Lung (tissue), 16 donors: Measurements from ENCODE around the gene E4F1. TPM values are rescaled to one million over a fixed set of nuclear protein-coding genes. Genes with fewer than 3 reads are reported as not detected.

Source experiments
- ATAC-seq: fragments of 200-7000 bp; cut with Tn5 transposase; one replicate; pipeline ENCODE4 v1.9.1; 2020; ENCODE audit warnings: moderate number of reproducible peaks; ENCODE audit not compliant: insufficient read depth, low FRiP score
- DNase-seq, 3 donors: peaks; one replicate each; pipeline ENCODE4 v3.0.0-alpha.2; 2013 to 2017
- H3K27ac ChIP-seq, 2 donors: one replicate each; pipeline ENCODE4 v1.5.1; 2013; ENCODE audit warnings: mild to moderate bottlenecking in 2 of 2, moderate library complexity in 2 of 2, control low read depth in 1 of 2, inconsistent platforms in 1 of 2, low read depth in 1 of 2, low read length in 1 of 2
- H3K27me3 ChIP-seq, 3 donors: one replicate each; pipeline ENCODE4 v1.5.1; 2013; ENCODE audit warnings: low read length in 2 of 3; ENCODE audit not compliant: control insufficient read depth in 3 of 3, insufficient read depth in 3 of 3
- H3K36me3 ChIP-seq, 4 donors: one replicate each; pipeline ENCODE4 v1.5.1; 2013; ENCODE audit warnings: low read length in 4 of 4, mild to moderate bottlenecking in 1 of 4, moderate library complexity in 1 of 4; ENCODE audit not compliant: control insufficient read depth in 4 of 4, insufficient read depth in 4 of 4
- H3K4me1 ChIP-seq, 5 donors: one replicate each; pipeline ENCODE4 v1.5.1; 2013; ENCODE audit warnings: low read length in 5 of 5, mild to moderate bottlenecking in 2 of 5, moderate library complexity in 1 of 5; ENCODE audit not compliant: control insufficient read depth in 5 of 5, insufficient read depth in 5 of 5
- H3K4me3 ChIP-seq: one replicate; pipeline ENCODE4 v1.5.1; 2013; ENCODE audit warnings: mild to moderate bottlenecking, control low read depth, moderate library complexity
- H3K9ac ChIP-seq, 2 donors: one replicate each; pipeline ENCODE4 v1.5.1; 2013; ENCODE audit warnings: low read length in 2 of 2, control low read depth in 1 of 2; ENCODE audit not compliant: insufficient read depth in 1 of 2
- H3K9me3 ChIP-seq, 4 donors: one replicate each; pipeline ENCODE4 v1.5.1; 2013; ENCODE audit warnings: low read length in 3 of 4, mild to moderate bottlenecking in 1 of 4, moderate library complexity in 1 of 4; ENCODE audit not compliant: control insufficient read depth in 4 of 4, insufficient read depth in 3 of 4
- CTCF ChIP-seq: IDR thresholded peaks from 2 replicates; pipeline ENCODE4 v1.5.1; 2012; ENCODE audit warnings: mild to moderate bottlenecking; ENCODE audit errors: control extremely low read depth, extremely low read depth
- WGBS, 2 donors: extraction: QIAGEN DNeasy Blood & Tissue Kit; methylation state at CpG; one replicate each; pipeline ENCODE4 v1.1.7; 2013; 5-methylcytosine and 5-hydroxymethylcytosine counted together
- long read RNA-seq, 5 donors: transcript quantifications; one replicate each; lab custom pipeline, GENCODE V29; 2026
- polyA plus RNA-seq, 2 donors: library from polyadenylated mRNA; stranded (reverse); fragments of 200-250 nt; gene quantifications; one replicate each; pipeline ENCODE4 v1.2.1, GENCODE V29; 2013
- total RNA-seq, 2 donors: library from RNA; depleted of rRNA in 1 of 2; stranded (reverse); fragments of >200 nt in 1 of 2; gene quantifications; one replicate each; pipeline ENCODE4 v1.2.1, GENCODE V29; 2014 to 2021
- donor health status: control.
- donor health status: control.
- donor health status: Bipolar disorder and iron deficiency.
- donor health status: healthy.
- donor health status: DM: yes; HTN: yes; CAD: no.

Gene E4F1
- total RNA-seq (10 to 100 TPM; 21.0 to 30.2 TPM), polyA plus RNA-seq (10 to 100 TPM; 22.9 to 26.7 TPM)
- long read RNA-seq, donor 1, partial matches to known transcripts: 213 of 217 reads
- long read RNA-seq, donor 1, other reads (novel, unspliced or antisense): 0 of 217 reads
- long read RNA-seq, donor 2, partial matches to known transcripts: 0 of 1 reads
- long read RNA-seq, donor 2, other reads (novel, unspliced or antisense): 0 of 1 reads
- long read RNA-seq, donor 3, partial matches to known transcripts: 0 of 2 reads
- long read RNA-seq, donor 3, other reads (novel, unspliced or antisense): 0 of 2 reads
- long read RNA-seq, donor 4, partial matches to known transcripts: 7 of 8 reads
- long read RNA-seq, donor 4, other reads (novel, unspliced or antisense): 0 of 8 reads
- long read RNA-seq, donor 5, partial matches to known transcripts: 0 of 3 reads
- long read RNA-seq, donor 5, other reads (novel, unspliced or antisense): 0 of 3 reads

DNA sequence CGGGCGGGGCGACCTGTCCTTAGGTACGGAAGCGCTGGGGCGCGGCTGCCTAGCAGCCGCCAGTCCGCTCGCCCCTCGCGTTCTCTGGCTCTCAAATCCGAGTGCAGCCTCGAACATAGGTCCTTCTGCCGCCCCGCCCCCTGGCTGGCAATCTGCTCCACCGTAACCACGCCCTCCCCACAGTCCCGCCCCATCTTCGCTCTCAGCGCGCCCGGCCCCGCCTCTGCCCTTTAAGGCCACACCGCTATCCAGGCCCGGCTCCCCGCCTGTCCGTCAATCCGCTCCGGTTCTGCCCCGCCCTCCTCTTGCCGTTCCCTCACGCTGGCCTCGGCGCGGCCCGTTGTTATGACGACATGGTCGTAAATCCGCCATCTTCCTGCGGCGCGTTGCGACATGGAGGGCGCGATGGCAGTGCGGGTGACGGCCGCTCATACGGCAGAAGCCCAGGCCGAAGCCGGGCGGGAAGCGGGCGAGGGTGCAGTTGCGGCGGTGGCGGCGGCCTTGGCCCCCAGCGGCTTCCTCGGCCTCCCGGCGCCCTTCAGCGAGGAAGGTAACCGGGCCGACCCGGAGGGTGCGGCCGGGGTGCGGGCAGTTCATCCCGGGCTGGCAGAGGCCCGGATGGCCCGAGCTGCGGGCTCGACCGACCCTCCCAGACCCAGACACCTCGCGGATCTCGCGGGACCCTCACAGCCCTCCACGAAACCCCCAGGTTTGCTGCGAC, at the start of gene E4F1:
E4F1 (plus strand) TSS at position 371 of the 721 bp plus-strand sequence; CDS start at position 394, 23 bp downstream.
- peak; percentile 100 for ATAC-seq
- Histone ChIP-seq H3K4me1 (peaks cover 0 to 10% (median 6%) of the 10 kb centered on the region in 5 donors), H3K27me3 (no peaks in the 10 kb centered on the region), H3K27ac (peak within 1 kb of the TSS; percentile 86 to 87), H3K9ac (peak within 1 kb of the TSS; percentile 23 to 55), H3K4me3 (peak within 1 kb of the TSS; percentile 91), H3K9me3 (no peaks in the 10 kb centered on the region), H3K36me3 (peaks cover 0 to 5% (median 2%) of the 10 kb centered on the region in 4 donors)
- peak; percentile 99 to 100 (median 99) for DNase-seq
- 0% methylated on average over 54 to 82 of the region's 82 CpGs for WGBS, 2 donors
- TF ChIP-seq CTCF: no peak

DNA sequence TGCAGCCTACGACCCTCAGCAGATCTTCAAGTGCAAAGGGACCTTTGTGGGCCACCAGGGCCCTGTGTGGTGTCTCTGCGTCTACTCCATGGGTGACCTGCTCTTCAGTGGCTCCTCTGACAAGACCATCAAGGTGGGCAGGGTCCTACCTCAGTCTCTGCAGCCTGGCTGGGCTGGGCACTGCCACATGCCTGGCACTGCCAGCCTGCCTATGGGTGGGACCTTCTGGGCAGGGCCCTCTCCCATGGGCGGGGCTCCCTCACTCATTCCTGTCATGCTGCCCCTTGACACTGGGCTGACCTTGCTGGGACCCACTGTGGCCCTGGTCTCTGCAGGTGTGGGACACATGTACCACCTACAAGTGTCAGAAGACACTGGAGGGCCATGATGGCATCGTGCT, 49.5 kb upstream of the E4F1 start:
- Histone ChIP-seq H3K9ac (no peak overlapping the region), H3K27me3 (no peaks in the 10 kb centered on the region), H3K4me1 (peaks cover 0 to 3% (median 0%) of the 10 kb centered on the region in 5 donors), H3K4me3 (no peak overlapping the region), H3K27ac (no peak overlapping the region), H3K9me3 (no peaks in the 10 kb centered on the region), H3K36me3 (peaks cover 4 to 74% (median 11%) of the 10 kb centered on the region in 4 donors)
- no peak for TF ChIP-seq CTCF
- WGBS, 2 donors: 95 to 96% methylated on average over 4 of the region's 4 CpGs
- DNase-seq (no peak), ATAC-seq (no peak)

GRCh38 chr16:2174396-2175131, 48.8 kb upstream of the E4F1 start:
- WGBS, 2 donors: 94 to 96% methylated on average over 21 of the region's 21 CpGs
- H3K27ac ChIP-seq: no peak overlapping the region
- H3K9me3 ChIP-seq: no peaks in the 10 kb centered on the region
- DNase-seq (no peak), ATAC-seq (no peak)
- peaks cover 0 to under 1% (median 0%) of the 10 kb centered on the region in 5 donors for H3K4me1 ChIP-seq
- H3K9ac ChIP-seq: no peak overlapping the region
- TF ChIP-seq CTCF: no peak
- peaks cover 4 to 71% (median 11%) of the 10 kb centered on the region in 4 donors for H3K36me3 ChIP-seq
- H3K4me3 ChIP-seq: no peak overlapping the region
- H3K27me3 ChIP-seq: no peaks in the 10 kb centered on the region
